AG10803 (cell line): Measurements from ENCODE around the gene ZNF750.

ENCODE experiments used
- DNase-seq: peaks from one replicate; pipeline ENCODE4 v3.0.0; 2010; ENCODE audit warnings: low read depth
- H3K4me3 ChIP-seq: 2 replicates; pipeline ENCODE4 v1.5.1; 2011; ENCODE audit warnings: mild to moderate bottlenecking, low read length, control low read depth
- TF ChIP-seq, protein P1 (sequence below): conservative IDR thresholded peaks from 2 replicates; pipeline ENCODE4 v1.5.1; 2011; ENCODE audit warnings: mild to moderate bottlenecking, low read length, control low read depth, inconsistent platforms

Gene ZNF750

DNA sequence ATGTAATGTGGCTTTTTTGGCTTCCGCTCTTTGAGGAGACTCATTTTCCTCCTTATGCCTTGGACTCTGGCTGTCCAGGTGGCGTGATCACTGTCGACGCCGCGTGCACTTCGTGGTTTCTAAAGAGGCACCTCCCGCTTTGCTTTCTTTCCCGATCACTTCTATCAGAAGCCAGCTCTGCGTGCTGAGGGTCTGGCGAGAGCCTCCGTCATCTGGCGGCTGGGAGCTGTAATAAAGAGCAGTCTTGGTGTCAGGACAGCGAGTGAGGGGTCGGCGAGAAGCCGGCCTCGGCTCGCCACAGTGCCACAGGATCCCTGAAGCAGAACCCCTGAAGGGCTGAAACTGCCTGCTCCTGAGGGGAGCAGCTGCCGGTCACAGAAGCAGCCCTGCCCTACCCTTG is 7.4 kb downstream of the ZNF750 start:
- no peak for DNase-seq
- TF ChIP-seq, protein P1, sequence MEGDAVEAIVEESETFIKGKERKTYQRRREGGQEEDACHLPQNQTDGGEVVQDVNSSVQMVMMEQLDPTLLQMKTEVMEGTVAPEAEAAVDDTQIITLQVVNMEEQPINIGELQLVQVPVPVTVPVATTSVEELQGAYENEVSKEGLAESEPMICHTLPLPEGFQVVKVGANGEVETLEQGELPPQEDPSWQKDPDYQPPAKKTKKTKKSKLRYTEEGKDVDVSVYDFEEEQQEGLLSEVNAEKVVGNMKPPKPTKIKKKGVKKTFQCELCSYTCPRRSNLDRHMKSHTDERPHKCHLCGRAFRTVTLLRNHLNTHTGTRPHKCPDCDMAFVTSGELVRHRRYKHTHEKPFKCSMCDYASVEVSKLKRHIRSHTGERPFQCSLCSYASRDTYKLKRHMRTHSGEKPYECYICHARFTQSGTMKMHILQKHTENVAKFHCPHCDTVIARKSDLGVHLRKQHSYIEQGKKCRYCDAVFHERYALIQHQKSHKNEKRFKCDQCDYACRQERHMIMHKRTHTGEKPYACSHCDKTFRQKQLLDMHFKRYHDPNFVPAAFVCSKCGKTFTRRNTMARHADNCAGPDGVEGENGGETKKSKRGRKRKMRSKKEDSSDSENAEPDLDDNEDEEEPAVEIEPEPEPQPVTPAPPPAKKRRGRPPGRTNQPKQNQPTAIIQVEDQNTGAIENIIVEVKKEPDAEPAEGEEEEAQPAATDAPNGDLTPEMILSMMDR = no peak

GRCh38 chr17:82831818-82832200 is 8.0 kb downstream of the ZNF750 start:
- TF ChIP-seq, protein P1 = no peak
- no peak for DNase-seq
- no peak overlapping the region for H3K4me3 ChIP-seq

More for the DNA sequence above, 7.4 kb downstream of the ZNF750 start:
- H3K4me3 ChIP-seq = no peak overlapping the region

DNA sequence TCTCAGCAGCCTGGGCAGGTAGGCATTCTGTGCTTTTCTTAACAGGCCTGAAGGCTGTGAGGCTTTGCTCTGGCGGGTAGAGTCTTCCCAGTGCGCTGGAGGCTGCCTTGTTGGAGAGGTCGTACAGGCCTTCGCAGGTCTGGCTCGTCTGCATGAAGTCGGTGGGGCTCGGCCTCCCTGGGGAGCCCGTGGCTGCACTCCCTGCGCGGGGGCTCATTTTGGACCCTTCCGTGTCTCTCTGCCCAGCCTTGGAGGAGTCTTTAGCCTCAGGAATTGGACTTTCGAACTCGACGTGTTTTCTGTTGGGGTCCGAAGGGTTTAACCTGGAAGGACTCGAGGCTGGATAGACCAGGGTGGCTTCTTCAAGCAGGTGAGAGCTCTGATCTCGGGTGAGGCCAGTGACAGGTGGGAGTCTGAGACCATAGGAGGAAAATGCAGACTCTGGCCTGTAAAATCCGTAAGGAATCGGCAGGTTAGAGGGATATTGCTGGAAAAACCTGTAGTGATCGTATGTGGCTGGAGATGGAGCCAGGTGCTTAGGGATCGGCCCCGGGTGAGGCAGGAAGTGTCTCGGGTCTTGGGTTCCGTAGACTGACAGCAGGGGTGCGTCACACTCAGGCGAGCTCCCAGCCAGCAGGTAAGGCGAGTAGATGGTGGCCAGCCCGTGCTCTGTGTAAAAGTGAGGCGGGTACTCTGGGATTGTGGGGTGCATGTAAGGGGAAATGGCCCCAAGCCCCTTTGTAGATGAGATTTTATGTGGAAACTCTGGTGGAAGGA is 8.6 kb downstream of the ZNF750 start:
- H3K4me3 ChIP-seq = no peak overlapping the region
- TF ChIP-seq, protein P1 = no peak
- DNase-seq = no peak

DNA sequence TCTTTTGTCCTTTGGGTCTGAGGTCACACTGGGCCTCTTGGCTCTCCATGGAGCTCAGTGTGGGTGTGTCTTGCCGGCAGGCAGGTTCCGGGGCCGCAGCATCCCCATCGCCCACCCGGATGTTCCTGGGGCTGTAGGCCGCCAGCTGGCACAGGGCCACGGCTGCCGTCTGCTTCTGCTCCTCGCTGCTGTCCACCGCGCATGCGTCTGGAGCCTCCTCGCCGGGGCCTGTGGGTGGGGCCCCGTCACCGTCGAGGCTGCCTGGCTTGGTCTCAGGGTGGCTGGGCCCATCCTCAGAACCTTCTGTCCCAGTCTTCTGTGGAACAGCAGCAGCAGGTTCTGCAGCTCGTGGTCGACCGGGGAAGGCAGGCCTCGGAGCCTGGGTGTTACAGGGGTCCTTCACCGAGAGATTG is 9.6 kb downstream of the ZNF750 start:
- no peak overlapping the region for H3K4me3 ChIP-seq
- TF ChIP-seq, protein P1 = no peak
- DNase-seq = no peak

DNA sequence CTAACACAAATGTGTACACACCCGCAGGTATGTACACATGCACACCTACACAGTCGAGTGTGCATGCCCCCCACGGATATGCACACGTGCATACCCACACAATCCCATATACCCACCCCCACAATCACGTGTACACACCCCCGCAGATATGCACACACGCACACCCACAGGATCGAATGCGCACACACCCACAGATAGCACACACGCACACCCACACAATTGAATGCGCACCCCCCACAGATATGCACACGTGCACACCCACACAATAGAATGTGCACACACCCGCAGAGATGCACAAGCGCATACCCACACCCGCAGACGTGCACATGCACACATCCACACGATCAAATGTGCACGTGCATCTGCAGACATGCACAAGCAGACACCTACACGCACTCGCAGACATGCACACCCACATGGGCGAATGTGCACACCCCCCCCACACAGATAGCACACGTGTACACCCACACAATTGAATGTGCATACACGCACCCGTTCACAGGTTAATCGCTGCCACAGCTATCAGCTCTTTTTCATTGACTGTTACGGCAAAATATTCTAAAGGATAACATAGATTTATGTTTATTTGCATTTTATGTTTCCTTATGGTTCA is 10.8 kb downstream of the ZNF750 start:
- TF ChIP-seq, protein P1 = no peak
- no peak for DNase-seq
- no peak overlapping the region for H3K4me3 ChIP-seq

GRCh38 chr17:82826956-82827355 is 12.9 kb downstream of the ZNF750 start:
- TF ChIP-seq, protein P1 = no peak
- no peak for DNase-seq

GRCh38 chr17:82826211-82826610 is 13.6 kb downstream of the ZNF750 start:
- TF ChIP-seq, protein P1 = no peak
- DNase-seq = no peak
- H3K4me3 ChIP-seq = no peak overlapping the region

More at GRCh38 chr17:82826956-82827355, 12.9 kb downstream of the ZNF750 start:
- H3K4me3 ChIP-seq = no peak overlapping the region
